Aorta (tissue), 5 donors: ENCODE results near the gene ERV3-1. TPM values are rescaled to one million over a fixed set of nuclear protein-coding genes. Genes with fewer than 3 reads are reported as not detected.
"Not testable (repeated sequence)": the region's sequence is repeated elsewhere in the genome, so short reads cannot be mapped to it uniquely, and the experiment has no call there.

Experiments
- ATAC-seq: fragments of 200-7000 bp; cut with Tn5 transposase; one replicate; pipeline ENCODE4 v1.9.1; 2022; ENCODE audit warnings: moderate library complexity; ENCODE audit not compliant: low FRiP score
- DNase-seq, 2 donors: peaks; one replicate each; pipeline ENCODE4 v3.0.0-alpha.2; 2020
- H3K27ac ChIP-seq, 2 donors: one replicate each; pipeline ENCODE4 v1.5.1; 2013; ENCODE audit warnings: low read length in 2 of 2, mild to moderate bottlenecking in 2 of 2, moderate library complexity in 2 of 2, control low read depth in 1 of 2, inconsistent platforms in 1 of 2, low read depth in 1 of 2
- H3K27me3 ChIP-seq, 2 donors: one replicate each; pipeline ENCODE4 v1.6.1; 2013; ENCODE audit warnings: control low read depth in 1 of 2, low read length in 1 of 2, mild to moderate bottlenecking in 1 of 2, moderate library complexity in 1 of 2; ENCODE audit not compliant: insufficient read depth in 2 of 2, control insufficient read depth in 1 of 2
- H3K36me3 ChIP-seq, 2 donors: one replicate each; pipeline ENCODE4 v1.6.1; 2013; ENCODE audit warnings: control low read depth in 1 of 2, low read length in 1 of 2, mild to moderate bottlenecking in 1 of 2; ENCODE audit not compliant: insufficient read depth in 2 of 2, control insufficient read depth in 1 of 2
- H3K4me1 ChIP-seq, 2 donors: one replicate each; pipeline ENCODE4 v1.6.1; 2013; ENCODE audit warnings: low read length in 2 of 2, control low read depth in 1 of 2, mild to moderate bottlenecking in 1 of 2, moderate library complexity in 1 of 2; ENCODE audit not compliant: insufficient read depth in 2 of 2, control insufficient read depth in 1 of 2
- H3K4me3 ChIP-seq, 2 donors: one replicate each; pipeline ENCODE4 v1.5.1; 2013; ENCODE audit warnings: low read length in 2 of 2, control low read depth in 1 of 2, mild to moderate bottlenecking in 1 of 2
- H3K9me3 ChIP-seq: one replicate; pipeline ENCODE4 v1.6.1; 2013; ENCODE audit warnings: mild to moderate bottlenecking, low read length; ENCODE audit not compliant: control insufficient read depth
- WGBS, 2 donors: extraction: QIAGEN DNeasy Blood & Tissue Kit; methylation state at CpG; one replicate each; pipeline ENCODE4 v1.1.7; 2013; 5-methylcytosine and 5-hydroxymethylcytosine counted together
- intact Hi-C, 2 donors: fragments of 100-400 bp; cut with DNase I; formaldehyde crosslinking; loops; one replicate each; pipeline versions ENCODE4 v1.14.2 to v1.15.0; 2022
- long read RNA-seq, 2 donors: library from polyadenylated mRNA; unstranded; transcript quantifications; one replicate each; pipeline ENCODE4 v2.0.0, GENCODE V29; 2020 to 2021
- polyA plus RNA-seq, 2 donors: library from polyadenylated mRNA; stranded (reverse); fragments of 200-250 nt; gene quantifications; one replicate each; pipeline ENCODE4 v1.2.3, GENCODE V29; 2013
- total RNA-seq, 2 donors: library from RNA; stranded (reverse); fragmentation: NEBNext Ultra II Directional; extraction: Animal tissue kit (Norgen Biotek cat#: 25700); gene quantifications; one replicate each; pipeline ENCODE4 v1.2.1, GENCODE V29; 2021
- donor health status: healthy with polysubstance abuse.
- donor health status: Bipolar disorder and iron deficiency.
- donor health status: DM: no; HTN: no; CAD: no.
- donor health status: DM: no; HTN: no; CAD: no.
- donor health status: DM: yes; HTN: yes; CAD: no.

ERV3-1 gene
- total RNA-seq (10 to 100 TPM; 22.0 to 31.3 TPM), polyA plus RNA-seq (1 to 10 TPM; 1.5 to 6.2 TPM)
- long read RNA-seq, donor 1, partial matches to known transcripts = 0 of 46 reads
- long read RNA-seq, donor 1, other reads (novel, unspliced or antisense) = 42 of 46 reads
- long read RNA-seq, donor 2, partial matches to known transcripts = 0 of 12 reads
- long read RNA-seq, donor 2, other reads (novel, unspliced or antisense) = 8 of 12 reads

- intact Hi-C loops = loop anchor here (2.0 to 10.0 kb wide), 2 partner anchors 32 to 368 kb away; partner anchors contain the start of gene ZNF92 (in 1 of the 2)
- Histone ChIP-seq H3K4me1 (peaks cover 0 to 1% of the 10 kb centered on the region in 2 donors), H3K9me3 (no peaks in the 10 kb centered on the region), H3K4me3 (peak within 1 kb of the TSS; percentile 7 to 90), H3K36me3 (no peaks in the 10 kb centered on the region), H3K27me3 (no peaks in the 10 kb centered on the region), H3K27ac (peak within 1 kb of the TSS in 1 of 2 donors; percentile 73)
- WGBS, 2 donors = 0 to 1% methylated on average over 31 to 33 of the region's 33 CpGs
- DNase-seq = peak; percentile 97
- ATAC-seq = peak; percentile 99
Observed at GRCh38 chr7:65006094-65006992, at the start of gene ERV3-1. TSS of gene ERV3-1 (minus strand) at chr7:65006687. CDS start at chr7:64993026, 13,661 bp downstream.

- intact Hi-C loops, H3K4me1 ChIP-seq, ATAC-seq, H3K9me3 ChIP-seq, H3K27me3 ChIP-seq, H3K4me3 ChIP-seq, H3K36me3 ChIP-seq, H3K27ac ChIP-seq, DNase-seq: not testable (repeated sequence)
- WGBS, 2 donors = 85 to 99% methylated on average over 4 of the region's 4 CpGs
Observed at GRCh38 chr7:65055786-65056185, 49.3 kb upstream of the ERV3-1 start.

GRCh38 chr7:65054466-65054994 lies 48.0 kb upstream of the ERV3-1 start:
- intact Hi-C loops, ATAC-seq, H3K4me1 ChIP-seq, H3K9me3 ChIP-seq, H3K4me3 ChIP-seq, H3K27me3 ChIP-seq, DNase-seq, H3K36me3 ChIP-seq, H3K27ac ChIP-seq: not testable (repeated sequence)
- WGBS, 2 donors = 50 to 55% methylated on average over 2 of the region's 2 CpGs

GRCh38 chr7:65051654-65052053 lies 45.2 kb upstream of the ERV3-1 start:
- H3K27me3 ChIP-seq = not testable (repeated sequence)

GRCh38 chr7:65051139-65051538 lies 44.7 kb upstream of the ERV3-1 start:
- DNase-seq, H3K36me3 ChIP-seq, H3K27me3 ChIP-seq, H3K4me3 ChIP-seq, H3K9me3 ChIP-seq, intact Hi-C loops, H3K27ac ChIP-seq, H3K4me1 ChIP-seq, ATAC-seq: not testable (repeated sequence)

More at GRCh38 chr7:65051654-65052053, 45.2 kb upstream of the ERV3-1 start:
- H3K36me3 ChIP-seq, H3K9me3 ChIP-seq, H3K4me3 ChIP-seq, ATAC-seq, DNase-seq, H3K27ac ChIP-seq, intact Hi-C loops, H3K4me1 ChIP-seq: not testable (repeated sequence)
- 35% methylated on average over 1 of the region's 3 CpGs; no CpG with 5 or more reads in 1 of the 2 donors for WGBS, 2 donors

GRCh38 chr7:65046329-65046728 lies 39.8 kb upstream of the ERV3-1 start:
- 87 to 94% methylated on average over 4 of the region's 4 CpGs for WGBS, 2 donors
- DNase-seq, H3K27me3 ChIP-seq, intact Hi-C loops, H3K9me3 ChIP-seq, H3K4me1 ChIP-seq, H3K4me3 ChIP-seq, H3K36me3 ChIP-seq, H3K27ac ChIP-seq, ATAC-seq: not testable (repeated sequence)

GRCh38 chr7:65045589-65045988 lies 39.1 kb upstream of the ERV3-1 start:
- 96 to 98% methylated on average over 2 of the region's 2 CpGs for WGBS, 2 donors
- H3K9me3 ChIP-seq, H3K27ac ChIP-seq, H3K4me3 ChIP-seq, H3K36me3 ChIP-seq, ATAC-seq, intact Hi-C loops, DNase-seq, H3K4me1 ChIP-seq, H3K27me3 ChIP-seq: not testable (repeated sequence)

GRCh38 chr7:65038767-65039166 lies 32.3 kb upstream of the ERV3-1 start:
- not testable (repeated sequence) for H3K9me3 ChIP-seq, H3K27me3 ChIP-seq, H3K27ac ChIP-seq, H3K4me1 ChIP-seq, H3K36me3 ChIP-seq, ATAC-seq
- intact Hi-C loops = loop anchor here in 1 of 2 donors (2.0 kb wide), 1 partner anchor 32 kb away; the partner anchor contains the start of gene ERV3-1
- WGBS, 2 donors = 1% methylated on average over 28 to 34 of the region's 35 CpGs
- peak overlapping the region; percentile 63 to 96 for H3K4me3 ChIP-seq
- DNase-seq = peak; percentile 51 to 82
